ENCODE data around the gene UTS2B. TPM values are rescaled to one million over a fixed set of nuclear protein-coding genes. Genes with fewer than 3 reads are reported as not detected.
A peak's percentile ranks its signal among the peaks of the same experiment; 100 is the strongest.

The UTS2B gene
- total and polyA plus RNA-seq, 2 of the 4 experiments (the other 2 are of a cell fraction) = 0.72 to 0.79 TPM

DNA sequence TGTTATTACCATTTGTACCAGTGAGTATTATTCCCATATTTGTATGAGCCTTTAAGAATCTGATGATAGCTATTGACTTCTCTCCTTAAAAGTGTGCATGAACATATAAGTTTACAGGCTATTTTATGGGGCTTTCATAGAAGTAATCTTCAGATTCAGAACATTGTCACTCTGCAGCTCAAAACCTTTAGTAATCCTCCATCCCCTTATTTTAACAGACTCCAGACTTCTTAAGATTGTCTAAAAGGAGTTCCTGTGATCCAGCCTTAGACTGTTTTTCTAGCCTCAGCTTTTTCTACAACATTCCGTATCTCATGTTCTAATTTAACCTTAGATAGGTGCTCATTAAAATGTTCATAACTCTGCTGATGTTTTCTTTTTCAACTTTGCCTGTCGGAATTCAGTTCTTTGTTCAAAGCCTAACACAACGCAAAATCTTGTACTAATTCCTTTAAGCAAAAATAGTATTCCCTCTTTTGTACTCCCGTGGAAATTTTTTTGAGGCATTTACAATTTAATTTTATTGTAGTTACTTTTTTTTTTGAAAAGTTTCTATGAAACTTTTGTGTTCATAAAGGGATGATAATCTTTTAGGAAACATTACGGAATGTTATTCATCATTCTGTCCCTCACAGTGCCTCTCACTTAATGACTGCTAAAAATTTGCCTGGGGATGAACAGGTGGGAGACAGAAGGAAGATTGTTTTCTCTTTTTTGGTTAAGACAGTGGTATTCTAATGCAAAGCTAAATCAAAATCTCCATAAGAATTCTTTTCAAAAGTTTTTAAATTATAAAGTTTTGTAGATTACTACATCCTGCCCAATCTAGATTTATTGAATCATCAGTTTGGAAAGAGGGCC is 38.7 kb upstream of the UTS2B start:
- Histone ChIP-seq H3K4ac (ENCODE audit: low read depth, low read length) (no peak overlapping the region), H3K79me1 (ENCODE audit: low read depth in 1 of 2, low read length in 2 of 2) (peaks cover 4 to 34% of the 10 kb centered on the region in 2 experiments; a peak in 2 of 4 replicates), H2AK5ac (ENCODE audit: low read depth, low read length) (no peak overlapping the region), H3K4me1 (ENCODE audit: control insufficient read depth, insufficient read depth, low read length) (peaks cover 4% of the 10 kb centered on the region; the same call in 1 of the 2 replicates), H2BK20ac (ENCODE audit: low read depth, low read length) (no peak overlapping the region), H3K9ac (ENCODE audit: low read depth, low read length) (no peak overlapping the region), H3K36me3 (ENCODE audit: control insufficient read depth, insufficient read depth, low read length) (peaks cover 11% of the 10 kb centered on the region), H3K27me3 (ENCODE audit: control insufficient read depth, insufficient read depth, low read length) (no peaks in the 10 kb centered on the region), H3K27ac (ENCODE audit: insufficient read depth, low read length) (peak overlapping the region; percentile 47; the same call in 1 of the 2 replicates), H2AK9ac (replicated peaks; ENCODE audit: low read depth, low read length, poor library complexity) (no peak overlapping the region), H3K14ac (replicated peaks; ENCODE audit: low read depth, low read length) (no peak overlapping the region), H3K18ac (ENCODE audit: low read depth, low read length) (no peak overlapping the region), H4K8ac (ENCODE audit: low read depth in 2 of 2, low read length in 2 of 2) (no peak overlapping the region), H4K91ac (ENCODE audit: insufficient read depth, low read depth, low read length) (no peak overlapping the region), H4K5ac (ENCODE audit: low read depth, low read length) (no peak overlapping the region), H2BK15ac (ENCODE audit: low read depth, low read length) (no peak overlapping the region), H3K4me2 (ENCODE audit: low read depth, low read length) (no peak overlapping the region), H3K9me1 (ENCODE audit: insufficient read depth, low read length) (peaks cover 2% of the 10 kb centered on the region; the same call in 1 of the 2 replicates), H2AFZ (replicated peaks; ENCODE audit: low read length, poor library complexity) (no peak overlapping the region), H3K56ac (ENCODE audit: extremely low read depth, insufficient read depth, low read length) (no peak overlapping the region), H3K9me3 (ENCODE audit: control insufficient read depth, insufficient read depth, low read length) (no peaks in the 10 kb centered on the region), H3K23ac (ENCODE audit: low read depth, low read length) (no peak overlapping the region), H4K20me1 (ENCODE audit: insufficient read depth, low read length) (no peaks in the 10 kb centered on the region), H2BK120ac (ENCODE audit: low read depth, low read length) (no peak overlapping the region), H3K4me3 (ENCODE audit: insufficient read depth, low read depth, low read length) (no peak overlapping the region), H2BK5ac (ENCODE audit: low read depth, low read length, poor library complexity, severe bottlenecking) (peak overlapping the region; percentile 81)
- TF ChIP-seq FOS (IDR thresholded peaks at IDR 0.05; ENCODE audit: low read depth, low read length) (no peak), SMC3 (IDR thresholded peaks at IDR 0.05; ENCODE audit: low read depth, low read length) (no peak), RCOR1 (IDR thresholded peaks at IDR 0.05; ENCODE audit: insufficient replicate concordance, low read length) (no peak), CHD1 (IDR thresholded peaks at IDR 0.05; ENCODE audit: low read depth, low read length) (no peak), POLR2A (IDR thresholded peaks at IDR 0.05; ENCODE audit: low read depth, low read length) (no peak), RFX5 (IDR thresholded peaks at IDR 0.05; ENCODE audit: low read depth, low read length) (no peak), CEBPB (IDR thresholded peaks at IDR 0.05; ENCODE audit: low read depth, low read length) (no peak)
- TF ChIP-seq, protein P1, sequence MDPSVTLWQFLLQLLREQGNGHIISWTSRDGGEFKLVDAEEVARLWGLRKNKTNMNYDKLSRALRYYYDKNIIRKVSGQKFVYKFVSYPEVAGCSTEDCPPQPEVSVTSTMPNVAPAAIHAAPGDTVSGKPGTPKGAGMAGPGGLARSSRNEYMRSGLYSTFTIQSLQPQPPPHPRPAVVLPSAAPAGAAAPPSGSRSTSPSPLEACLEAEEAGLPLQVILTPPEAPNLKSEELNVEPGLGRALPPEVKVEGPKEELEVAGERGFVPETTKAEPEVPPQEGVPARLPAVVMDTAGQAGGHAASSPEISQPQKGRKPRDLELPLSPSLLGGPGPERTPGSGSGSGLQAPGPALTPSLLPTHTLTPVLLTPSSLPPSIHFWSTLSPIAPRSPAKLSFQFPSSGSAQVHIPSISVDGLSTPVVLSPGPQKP (IDR thresholded peaks at IDR 0.05; ENCODE audit: borderline replicate concordance, low read depth, low read length) = no peak
- WGBS, 2 experiments (ENCODE audit: extremely low coverage in 2 of 2, insufficient read length in 1 of 2) = no CpG with 5 or more reads among the region's 5 CpGs
- ChIA-PET CTCF (interaction anchor here (0.6 kb wide), 1 partner anchor 75 kb away, joined by 3 read pairs; no protein-coding TSS in a partner anchor), POLR2A (ENCODE audit: unreplicated experiment) (no interaction called here)
- no TSS peak for BruUV-seq (replicated peaks)
- dilution Hi-C loops (cut with HindIII; ENCODE audit: low sequenced_read_pairs, unreplicated experiment) = no loop called here
- in situ Hi-C loops (cut with MboI; ENCODE audit: low sequenced_read_pairs) = no loop called here
- ATAC-seq (ENCODE audit: low read depth) (no peak), DNase-seq (no peak)
- intact Hi-C loops (cut with micrococcal nuclease) = no loop called here

Data from IMR-90 (cell line).